NCI-H1105 (cell line): Measurements from ENCODE around the gene CERCAM.
A peak's percentile ranks its signal among the peaks of the same experiment; 100 is the strongest.
"Not testable (repeated sequence)": the region's sequence is repeated elsewhere in the genome, so short reads cannot be mapped to it uniquely, and the experiment has no call there.

ENCODE experiments used
- DNase-seq: peaks from one replicate; lab custom pipeline; 2025; lab: John Stamatoyannopoulos, UW

The CERCAM gene

GRCh38 chr9:128393145-128393775 lies 27.4 kb upstream of the CERCAM start:
- no peak for DNase-seq

- no peak for DNase-seq
Measured at GRCh38 chr9:128393970-128394369, 26.7 kb upstream of the CERCAM start.

GRCh38 chr9:128394379-128395168 lies 26.1 kb upstream of the CERCAM start:
- DNase-seq, result no peak

DNA sequence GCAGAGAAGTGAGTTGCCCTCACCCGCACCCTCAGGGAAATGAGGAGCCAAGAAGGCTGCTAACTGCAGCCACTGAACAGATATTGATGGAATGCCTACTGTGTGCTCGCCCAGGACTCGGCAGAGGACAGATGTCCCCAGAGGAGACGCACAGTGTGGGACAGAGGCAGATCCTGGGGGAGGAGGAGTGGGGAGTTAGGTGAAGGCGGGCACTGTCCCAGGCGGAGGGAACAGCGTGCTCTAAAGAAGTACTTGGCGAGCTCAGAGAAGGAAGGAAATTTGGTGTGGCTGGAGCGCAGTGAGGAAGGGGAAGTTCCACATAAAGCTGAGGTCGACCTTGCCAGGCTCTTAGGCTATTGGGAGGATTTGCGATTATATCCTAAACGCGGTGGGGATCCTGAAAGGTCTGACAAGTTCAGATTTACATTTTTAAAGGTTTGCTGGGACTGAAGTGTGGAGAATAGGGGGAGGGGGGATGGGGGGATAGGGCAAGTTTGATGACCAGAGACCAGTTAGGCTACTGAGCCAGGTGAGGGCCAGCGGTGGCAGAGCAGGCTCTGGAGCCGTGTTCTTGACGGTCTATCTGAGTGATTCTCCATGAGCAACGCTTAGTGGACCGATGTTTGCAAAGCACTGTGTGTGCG lies 23.6 kb upstream of the CERCAM start:
- DNase-seq, result no peak

- DNase-seq, result no peak
Measured at GRCh38 chr9:128397831-128398230, 22.8 kb upstream of the CERCAM start.

DNA sequence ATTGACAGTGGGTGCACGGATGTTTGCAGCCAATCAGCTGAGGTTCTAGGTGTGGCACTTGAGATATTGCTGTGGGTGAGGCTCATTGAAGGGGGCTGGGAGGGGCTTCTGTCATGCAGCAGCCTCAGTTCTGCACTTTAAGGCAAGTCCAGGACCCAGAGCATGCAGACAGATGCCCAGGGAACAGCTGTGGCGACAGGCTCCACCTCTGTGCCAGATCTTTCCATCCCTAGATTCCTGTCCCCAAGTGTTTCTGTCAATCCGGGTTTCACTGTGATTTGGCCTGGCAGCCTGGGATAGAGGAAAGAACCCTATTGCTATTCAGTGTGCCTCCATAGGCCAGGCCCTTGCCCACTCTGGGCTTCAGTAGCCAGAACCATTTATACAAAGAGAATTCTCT lies 20.8 kb upstream of the CERCAM start:
- DNase-seq, result no peak

DNA sequence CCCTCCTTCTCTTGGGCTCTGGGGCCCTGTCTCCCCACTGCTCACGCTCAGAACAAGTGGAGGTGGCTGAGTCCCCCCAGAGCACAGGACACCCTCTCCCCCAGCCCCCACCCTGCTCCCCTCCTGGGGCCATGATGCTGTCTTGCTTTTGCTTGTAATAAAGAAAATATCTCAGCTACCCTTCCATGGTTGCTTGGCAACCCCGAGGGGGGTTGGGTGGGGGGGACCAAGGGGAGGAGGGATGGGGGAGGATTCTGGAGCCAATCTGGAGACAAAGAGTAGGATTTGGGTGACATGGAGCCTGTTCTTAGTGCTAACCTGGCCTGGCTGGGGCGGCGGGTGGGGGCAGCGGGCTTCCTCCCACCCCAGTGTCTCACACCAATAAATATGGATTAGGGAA lies 16.1 kb upstream of the CERCAM start:
- no peak for DNase-seq

GRCh38 chr9:128405077-128405779 lies 15.4 kb upstream of the CERCAM start:
- DNase-seq, result no peak

- no peak for DNase-seq
Measured at GRCh38 chr9:128405780-128406171, 14.9 kb upstream of the CERCAM start.

- DNase-seq, result no peak
Measured at GRCh38 chr9:128406848-128407391, 13.7 kb upstream of the CERCAM start.

GRCh38 chr9:128408963-128409431 lies 11.7 kb upstream of the CERCAM start:
- no peak for DNase-seq

GRCh38 chr9:128409450-128409849 lies 11.2 kb upstream of the CERCAM start:
- no peak for DNase-seq

DNA sequence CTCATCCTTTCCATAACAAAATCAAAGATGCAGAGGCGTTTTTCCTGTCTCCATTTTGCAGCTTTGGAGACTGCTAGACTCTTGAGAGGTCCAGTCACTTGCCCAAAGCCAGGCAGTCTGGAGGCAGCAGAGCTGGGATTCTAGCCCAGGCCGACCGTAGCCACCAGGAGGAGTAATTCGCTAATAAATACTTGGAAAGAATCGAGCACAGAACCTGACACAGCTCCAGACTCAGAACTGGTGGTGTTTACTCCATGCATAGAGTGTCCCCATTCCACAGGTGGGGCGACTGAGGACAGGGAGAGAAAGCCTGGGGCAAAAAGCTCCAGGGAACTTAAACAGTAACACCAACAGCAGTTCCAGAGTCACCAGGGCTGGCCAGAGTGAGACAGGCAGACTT lies 10.7 kb upstream of the CERCAM start:
- no peak for DNase-seq

DNA sequence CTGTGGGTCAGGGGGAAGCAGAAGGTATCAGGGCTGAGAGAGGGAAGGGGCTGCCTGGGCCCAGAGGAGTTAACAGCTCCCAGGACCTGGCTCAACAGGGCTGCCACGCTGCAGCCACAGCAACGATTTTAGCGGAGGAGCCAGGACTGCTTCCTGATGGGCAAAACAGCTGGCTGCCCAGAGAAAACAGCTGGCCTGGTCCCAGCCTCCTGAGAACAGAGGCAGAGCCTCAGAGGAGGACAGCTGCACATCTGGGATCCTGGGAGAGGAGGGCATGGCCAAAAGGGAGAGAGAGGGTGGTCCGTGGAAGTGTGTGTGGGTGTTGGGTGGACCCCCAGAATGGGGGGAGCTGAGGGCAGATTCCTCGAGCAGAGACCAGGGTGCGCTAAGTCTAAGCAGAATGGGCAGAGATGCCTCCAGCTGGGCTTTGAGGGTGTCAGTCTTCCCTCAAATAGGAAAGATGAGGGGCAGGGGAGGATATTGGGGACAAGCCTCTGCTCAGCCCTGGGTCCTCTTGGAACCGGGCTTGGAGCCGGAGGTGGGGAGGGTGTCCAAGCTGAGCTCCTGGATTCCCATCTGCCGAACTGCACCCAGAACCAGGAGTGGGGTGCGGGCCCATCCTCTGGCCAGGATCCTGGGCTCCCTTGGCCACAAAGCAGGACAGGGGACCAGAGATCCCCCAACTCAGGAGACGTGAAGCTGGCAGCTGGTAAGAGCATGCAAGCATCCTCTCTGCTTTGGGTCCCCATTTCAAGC lies 9.1 kb upstream of the CERCAM start:
- no peak for DNase-seq

- DNase-seq, result peak; percentile 77
Measured at GRCh38 chr9:128412120-128412790, 8.4 kb upstream of the CERCAM start.

GRCh38 chr9:128413728-128414127 lies 6.9 kb upstream of the CERCAM start:
- DNase-seq, result not testable (repeated sequence)

DNA sequence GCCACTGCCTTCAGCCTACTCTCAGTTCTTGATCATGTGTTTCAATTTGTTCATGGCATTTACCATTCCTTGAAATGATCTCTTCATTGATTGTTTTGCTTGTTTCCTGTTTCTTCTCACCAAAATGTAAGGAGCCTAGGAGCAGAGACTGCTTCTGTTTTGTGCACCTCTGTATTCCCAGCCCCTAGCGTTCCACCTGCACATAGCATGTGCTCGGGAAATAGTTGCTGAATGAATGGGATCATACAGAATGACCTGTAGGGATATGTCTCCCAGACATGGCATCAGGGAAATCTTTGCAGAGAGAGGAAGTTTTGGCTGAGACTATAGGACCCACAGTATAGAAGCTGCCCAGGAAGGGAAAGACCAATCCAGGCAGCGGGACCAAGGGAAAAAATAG lies 6.2 kb upstream of the CERCAM start:
- no peak for DNase-seq

- DNase-seq, result no peak
Measured at GRCh38 chr9:128415281-128415680, 5.4 kb upstream of the CERCAM start.

- no peak for DNase-seq
Measured at GRCh38 chr9:128416014-128416413, 4.6 kb upstream of the CERCAM start.

GRCh38 chr9:128416432-128417019 lies 4.1 kb upstream of the CERCAM start:
- no peak for DNase-seq
